Activated CD8-positive, alpha-beta T cell treated with anti-CD3 and anti-CD28 coated beads for 36 hours (primary cell): ENCODE data around the gene PRR12. TPM values are rescaled to one million over a fixed set of nuclear protein-coding genes. Genes with fewer than 3 reads are reported as not detected.

ENCODE experiments used
- ATAC-seq: fragments of 200-7000 bp; cut with Tn5 transposase; one replicate; pipeline ENCODE4 v1.10.0; 2021; ENCODE audit warnings: mild to moderate bottlenecking, moderate library complexity
- CTCF ChIA-PET: fragments of 350-600 bp; sonication (Branson Sonifier 250); formaldehyde crosslinking; loops from one replicate; lab custom pipeline; 2021; ENCODE audit warnings: antibody characterized with exemption; lab: Charles Lee
- POLR2A ChIA-PET: fragments of 350-600 bp; sonication (Branson Sonifier 250); formaldehyde crosslinking; loops from one replicate; lab custom pipeline; 2021; ENCODE audit warnings: antibody characterized with exemption; lab: Charles Lee
- DNase-seq: peaks from one replicate; pipeline ENCODE4 v3.0.0-alpha.2; 2020
- H3K27ac Mint-ChIP-seq: one replicate; pipeline ENCODE4 v1.8.0; 2021; ENCODE audit warnings: mild to moderate bottlenecking, mixed read lengths
- H3K27me3 Mint-ChIP-seq: one replicate; pipeline ENCODE4 v1.8.0; 2021; ENCODE audit warnings: mixed read lengths
- H3K36me3 Mint-ChIP-seq: one replicate; pipeline ENCODE4 v1.8.0; 2021; ENCODE audit warnings: low read depth, mixed read lengths
- H3K4me1 Mint-ChIP-seq: one replicate; pipeline ENCODE4 v1.8.0; 2021; ENCODE audit warnings: low read depth, mixed read lengths
- H3K4me3 Mint-ChIP-seq: one replicate; pipeline ENCODE4 v1.8.0; 2021; ENCODE audit warnings: mild to moderate bottlenecking, moderate library complexity, mixed read lengths
- H3K9me3 Mint-ChIP-seq: one replicate; pipeline ENCODE4 v1.8.0; 2021; ENCODE audit warnings: mixed read lengths
- intact Hi-C: fragments of 100-400 bp; cut with micrococcal nuclease; formaldehyde crosslinking; loops from one replicate; pipeline ENCODE4 v1.10.0; 2022
- total RNA-seq, 2 experiments: library from RNA; stranded (reverse); gene quantifications; one replicate each; pipeline ENCODE4 v1.2.3, GENCODE V29; 2021
- TF ChIP-seq, protein P1 (sequence below): fragments of 200-600 bp; IDR thresholded peaks from one replicate; pipeline ENCODE4 v1.8.0; 2022; ENCODE audit warnings: antibody characterized with exemption, mild to moderate bottlenecking

The PRR12 gene
- total RNA-seq, 2 experiments from 2014 or later, result 16.0 to 17.8 TPM

DNA sequence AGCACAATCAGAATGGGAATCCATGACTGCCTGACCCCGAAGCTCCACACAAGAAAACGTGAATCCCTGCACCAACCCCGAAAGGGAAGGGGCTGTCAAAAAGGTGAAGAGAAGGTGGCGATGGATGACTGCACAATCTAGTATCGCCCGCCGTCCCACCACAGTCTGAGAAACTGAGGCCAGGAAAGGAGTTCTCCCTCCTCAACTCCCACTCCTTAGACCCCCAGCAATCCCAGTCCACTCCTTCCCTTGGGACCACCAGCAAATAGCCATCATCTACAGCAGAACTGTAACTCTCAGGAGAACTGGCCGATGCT is 11.1 kb upstream of the PRR12 start:
- DNase-seq (no peak), ATAC-seq (peak; percentile 6)
- H3K4me1 Mint-ChIP-seq, result peaks cover 32% of the 10 kb centered on the region
- no peaks in the 10 kb centered on the region for H3K27me3 Mint-ChIP-seq
- H3K9me3 Mint-ChIP-seq, result no peaks in the 10 kb centered on the region
- ChIA-PET CTCF (interaction anchor here (0.6 to 4.4 kb wide), 16 partner anchors 10 to 381 kb away, joined by 3 to 32 read pairs (median 4); no protein-coding TSS in a partner anchor), POLR2A (interaction anchor here (0.8 to 3.9 kb wide), 21 partner anchors 10 to 334 kb away, joined by 3 to 48 read pairs (median 4); partner anchors contain the start of genes ALDH16A1, PRMT1, PRR12 and RPS11)
- H3K36me3 Mint-ChIP-seq, result peaks cover 4% of the 10 kb centered on the region
- TF ChIP-seq, protein P1, sequence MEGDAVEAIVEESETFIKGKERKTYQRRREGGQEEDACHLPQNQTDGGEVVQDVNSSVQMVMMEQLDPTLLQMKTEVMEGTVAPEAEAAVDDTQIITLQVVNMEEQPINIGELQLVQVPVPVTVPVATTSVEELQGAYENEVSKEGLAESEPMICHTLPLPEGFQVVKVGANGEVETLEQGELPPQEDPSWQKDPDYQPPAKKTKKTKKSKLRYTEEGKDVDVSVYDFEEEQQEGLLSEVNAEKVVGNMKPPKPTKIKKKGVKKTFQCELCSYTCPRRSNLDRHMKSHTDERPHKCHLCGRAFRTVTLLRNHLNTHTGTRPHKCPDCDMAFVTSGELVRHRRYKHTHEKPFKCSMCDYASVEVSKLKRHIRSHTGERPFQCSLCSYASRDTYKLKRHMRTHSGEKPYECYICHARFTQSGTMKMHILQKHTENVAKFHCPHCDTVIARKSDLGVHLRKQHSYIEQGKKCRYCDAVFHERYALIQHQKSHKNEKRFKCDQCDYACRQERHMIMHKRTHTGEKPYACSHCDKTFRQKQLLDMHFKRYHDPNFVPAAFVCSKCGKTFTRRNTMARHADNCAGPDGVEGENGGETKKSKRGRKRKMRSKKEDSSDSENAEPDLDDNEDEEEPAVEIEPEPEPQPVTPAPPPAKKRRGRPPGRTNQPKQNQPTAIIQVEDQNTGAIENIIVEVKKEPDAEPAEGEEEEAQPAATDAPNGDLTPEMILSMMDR, result no peak
- H3K4me3 Mint-ChIP-seq, result peak overlapping the region; percentile 95
- peak overlapping the region; percentile 90 for H3K27ac Mint-ChIP-seq
- intact Hi-C loops, result loop anchor here (1.0 kb wide), 1 partner anchor 10 kb away; no protein-coding TSS in a partner anchor

GRCh38 chr19:49580264-49581006 is 10.5 kb upstream of the PRR12 start, which contains the start of gene NOSIP:
Gene NOSIP (minus strand): TSS chr19:49580556. CDS start chr19:49560691, 19,865 bp downstream.
- Mint-ChIP-seq H3K27ac (peak within 1 kb of the TSS; percentile 90), H3K36me3 (peaks cover 2% of the 10 kb centered on the region), H3K27me3 (no peaks in the 10 kb centered on the region), H3K4me1 (peaks cover 32% of the 10 kb centered on the region), H3K9me3 (no peaks in the 10 kb centered on the region), H3K4me3 (peak within 1 kb of the TSS; percentile 95)
- CTCF ChIA-PET, result interaction anchor here (1.0 to 4.4 kb wide), 16 partner anchors 9 to 382 kb away, joined by 3 to 32 read pairs (median 4); no protein-coding TSS in a partner anchor
- ATAC-seq (peak; percentile 98), DNase-seq (peak; percentile 97)
- POLR2A ChIA-PET, result interaction anchor here (0.7 to 3.9 kb wide), 21 partner anchors 9 to 334 kb away, joined by 3 to 48 read pairs (median 4); partner anchors contain the start of genes ALDH16A1, FUZ, PRMT1 and PRR12
- TF ChIP-seq, protein P1, result no peak
- intact Hi-C loops, result loop anchor here (1.0 kb wide), 1 partner anchor 10 kb away; no protein-coding TSS in a partner anchor

DNA sequence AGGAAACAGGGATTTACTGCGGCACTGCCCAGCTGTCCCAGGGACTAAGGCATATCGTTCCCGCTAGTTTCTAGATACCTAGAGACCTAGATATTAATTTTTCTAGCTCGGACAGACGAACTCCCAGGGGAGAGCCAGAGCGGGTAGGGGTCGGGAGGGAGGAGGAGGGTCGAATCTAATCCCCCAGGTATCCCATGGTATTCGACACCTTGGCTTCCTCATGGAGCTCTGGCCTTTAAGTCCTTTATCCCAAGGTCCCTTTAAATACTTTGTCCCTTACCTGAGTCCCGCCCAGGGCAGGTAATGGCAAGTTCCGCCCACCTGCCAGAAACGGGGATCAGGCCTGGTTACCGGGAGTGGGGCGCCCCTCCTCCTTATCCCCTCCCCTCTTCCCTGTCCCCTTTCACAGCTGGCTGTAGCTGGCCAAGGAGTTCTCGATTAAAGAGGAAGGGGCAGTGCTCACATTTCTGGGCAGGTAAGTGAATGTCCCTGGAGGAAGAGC is 9.9 kb upstream of the PRR12 start, which contains the start of gene PRRG2:
Gene PRRG2, plus strand, starts transcription at position 310 of the 502 bp plus-strand sequence. CDS start 1,904 bp downstream, outside the sequence.
- ChIA-PET CTCF (interaction anchor here (1.1 to 4.4 kb wide), 9 partner anchors 11 to 185 kb away, joined by 3 to 32 read pairs (median 4); no protein-coding TSS in a partner anchor), POLR2A (interaction anchor here (0.7 to 3.9 kb wide), 16 partner anchors 9 to 232 kb away, joined by 3 to 48 read pairs (median 6); partner anchors contain the start of genes ALDH16A1, FUZ, PRMT1 and PRR12)
- intact Hi-C loops, result no loop called here
- Mint-ChIP-seq H3K4me1 (peaks cover 32% of the 10 kb centered on the region), H3K27ac (peak within 1 kb of the TSS; percentile 90), H3K9me3 (no peaks in the 10 kb centered on the region), H3K27me3 (no peaks in the 10 kb centered on the region), H3K4me3 (peak within 1 kb of the TSS; percentile 95), H3K36me3 (peaks cover 1% of the 10 kb centered on the region)
- TF ChIP-seq, protein P1, result no peak
- DNase-seq, result no peak
- no peak for ATAC-seq

- intact Hi-C loops, result no loop called here
- Mint-ChIP-seq H3K4me1 (peaks cover 22% of the 10 kb centered on the region), H3K9me3 (no peaks in the 10 kb centered on the region), H3K4me3 (no peak overlapping the region), H3K36me3 (no peaks in the 10 kb centered on the region), H3K27me3 (no peaks in the 10 kb centered on the region), H3K27ac (no peak overlapping the region)
- ATAC-seq (no peak), DNase-seq (no peak)
- POLR2A ChIA-PET, result no interaction called here
- CTCF ChIA-PET, result interaction anchor here (1.1 to 1.2 kb wide), 2 partner anchors 13 to 89 kb away, joined by 3 read pairs; no protein-coding TSS in a partner anchor
- TF ChIP-seq, protein P1, result no peak
Measured at GRCh38 chr19:49583239-49583638, 7.7 kb upstream of the PRR12 start.
